Fibroblast of lung (primary cell): ENCODE measurements around the gene GTSF1L.

Experiments used
- CTCF ChIP-seq, 2 donors: IDR thresholded peaks in 1 of 2; conservative IDR thresholded peaks in 1 of 2; 1 replicate in 1 of 2; 2 replicates in 1 of 2; pipeline ENCODE4 v1.5.1; 2011 to 2012; ENCODE audit warnings: low read length in 2 of 2, control low read depth in 1 of 2, inconsistent platforms in 1 of 2, low read depth in 1 of 2, mild to moderate bottlenecking in 1 of 2
- EZH2 ChIP-seq: IDR thresholded peaks from 2 replicates; pipeline ENCODE4 v1.5.1; 2012; ENCODE audit warnings: low read length, control low read depth, mild to moderate bottlenecking; ENCODE audit errors: missing control alignments

DNA sequence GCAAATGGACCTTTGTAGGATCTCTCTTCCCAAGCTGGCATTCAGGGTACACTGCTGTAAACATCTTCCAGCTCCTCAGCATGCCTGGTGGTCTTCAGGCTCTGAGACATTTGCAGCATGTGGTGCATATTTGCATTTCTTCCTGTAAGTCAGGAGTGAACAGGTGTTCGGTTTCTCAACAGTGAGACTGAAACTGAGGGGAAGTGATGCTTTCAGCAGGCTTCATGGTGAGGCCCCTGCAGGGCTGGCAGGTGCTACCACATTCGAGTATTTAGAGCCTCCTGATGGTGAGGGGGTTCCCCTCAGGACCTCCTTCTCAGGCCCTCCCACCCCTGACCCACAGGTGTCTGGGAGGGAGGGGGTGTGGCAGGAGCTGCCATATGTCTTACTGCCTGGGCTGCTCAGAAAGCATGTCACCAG is 44.8 kb downstream of the GTSF1L start:
- TF ChIP-seq EZH2 (no peak), CTCF (conservative IDR thresholded peaks at IDR 0.05 in 1 of 2, IDR thresholded peaks at IDR 0.05 in 1 of 2; ENCODE audit: low read depth in 1 of 2, low read length in 2 of 2) (no peak)
